Right cardiac atrium (tissue), 5 donors: ENCODE data around the gene RAI1. TPM values are rescaled to one million over a fixed set of nuclear protein-coding genes. Genes with fewer than 3 reads are reported as not detected.

Source experiments
- ATAC-seq, 2 donors: fragments of 200-7000 bp; cut with Tn5 transposase; one replicate each; pipeline versions ENCODE4 v1.8.0 to v1.9.1; 2020; ENCODE audit warnings: moderate library complexity in 2 of 2, mild to moderate bottlenecking in 1 of 2
- DNase-seq, 3 donors: peaks; one replicate each; pipeline ENCODE4 v3.0.0-alpha.2; 2020
- H3K27ac ChIP-seq: one replicate; pipeline ENCODE4 v1.5.1; 2013; ENCODE audit warnings: mild to moderate bottlenecking, low read length, control low read depth, moderate library complexity
- H3K27me3 ChIP-seq: one replicate; pipeline ENCODE4 v1.6.1; 2013; ENCODE audit not compliant: control insufficient read depth, insufficient read depth
- H3K4me1 ChIP-seq: one replicate; pipeline ENCODE4 v1.6.1; 2013; ENCODE audit warnings: low read length; ENCODE audit not compliant: control insufficient read depth, insufficient read depth
- H3K4me3 ChIP-seq: one replicate; pipeline ENCODE4 v1.5.1; 2013; ENCODE audit warnings: low read length, control low read depth
- H3K9me3 ChIP-seq: one replicate; pipeline ENCODE4 v1.6.1; 2013; ENCODE audit warnings: low read length; ENCODE audit not compliant: control insufficient read depth
- WGBS: extraction: QIAGEN DNeasy Blood & Tissue Kit; methylation state at CpG from one replicate; pipeline ENCODE4 v1.1.7; 2013; 5-methylcytosine and 5-hydroxymethylcytosine counted together
- intact Hi-C, 4 donors: fragments of 100-400 bp; cut with DNase I; formaldehyde crosslinking; loops; one replicate each; pipeline versions ENCODE4 v1.11.0 to v1.14.0; 2022 to 2023
- polyA plus RNA-seq: library from polyadenylated mRNA; stranded (reverse); fragments of 200-250 nt; gene quantifications from one replicate; pipeline ENCODE4 v1.2.3, GENCODE V29; 2013
- total RNA-seq, 4 donors: library from RNA; stranded (reverse); fragmentation: NEBNext Ultra II Directional; extraction: Animal tissue kit (Norgen Biotek cat#: 25700); gene quantifications; one replicate each; pipeline ENCODE4 v1.2.1, GENCODE V29; 2021
- donor health status: healthy with polysubstance abuse.
- donor health status: DM: no; HTN: yes; CAD: no.
- donor health status: DM: no; HTN: no; CAD: no.
- donor health status: DM: no; HTN: yes; CAD: no; lungs with severe emphysema.
- donor health status: DM: yes; HTN: yes; CAD: no.

The RAI1 gene
- total and polyA plus RNA-seq, 5 donors, result 18.2 to 26.8 (median 23.0) TPM

GRCh38 chr17:17831208-17832031 lies 150.2 kb downstream of the RAI1 start:
- peak; percentile 57 to 81 (median 73) for DNase-seq
- peaks cover 10% of the 10 kb centered on the region for H3K4me1 ChIP-seq
- 43% methylated on average over 12 of the region's 12 CpGs for WGBS
- no peak overlapping the region for H3K4me3 ChIP-seq
- H3K27ac ChIP-seq, result no peak overlapping the region
- intact Hi-C loops, result no loop called here
- no peaks in the 10 kb centered on the region for H3K9me3 ChIP-seq
- no peaks in the 10 kb centered on the region for H3K27me3 ChIP-seq
- ATAC-seq, result no peak

DNA sequence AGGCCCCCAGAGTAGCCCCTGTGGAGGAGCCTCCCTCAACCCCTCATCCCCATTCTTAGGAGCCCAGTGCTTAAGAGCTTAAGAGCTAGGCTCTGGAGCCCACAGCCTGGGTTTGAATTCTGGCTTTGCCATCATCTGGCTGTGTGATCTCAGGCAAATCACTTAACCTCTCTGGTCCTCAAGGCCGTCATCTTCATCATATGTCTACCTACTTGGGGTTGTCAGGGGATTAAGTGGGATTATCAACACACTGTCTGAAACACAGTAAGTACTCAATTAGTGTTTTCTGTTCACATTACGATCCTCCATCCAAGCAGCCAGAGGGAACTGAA lies 150.7 kb downstream of the RAI1 start:
- Histone ChIP-seq H3K9me3 (no peaks in the 10 kb centered on the region), H3K27ac (no peak overlapping the region), H3K4me3 (no peak overlapping the region), H3K4me1 (peaks cover 10% of the 10 kb centered on the region), H3K27me3 (no peaks in the 10 kb centered on the region)
- 88% methylated on average over 2 of the region's 2 CpGs for WGBS
- DNase-seq, result no peak
- intact Hi-C loops, result no loop called here
- no peak for ATAC-seq

DNA sequence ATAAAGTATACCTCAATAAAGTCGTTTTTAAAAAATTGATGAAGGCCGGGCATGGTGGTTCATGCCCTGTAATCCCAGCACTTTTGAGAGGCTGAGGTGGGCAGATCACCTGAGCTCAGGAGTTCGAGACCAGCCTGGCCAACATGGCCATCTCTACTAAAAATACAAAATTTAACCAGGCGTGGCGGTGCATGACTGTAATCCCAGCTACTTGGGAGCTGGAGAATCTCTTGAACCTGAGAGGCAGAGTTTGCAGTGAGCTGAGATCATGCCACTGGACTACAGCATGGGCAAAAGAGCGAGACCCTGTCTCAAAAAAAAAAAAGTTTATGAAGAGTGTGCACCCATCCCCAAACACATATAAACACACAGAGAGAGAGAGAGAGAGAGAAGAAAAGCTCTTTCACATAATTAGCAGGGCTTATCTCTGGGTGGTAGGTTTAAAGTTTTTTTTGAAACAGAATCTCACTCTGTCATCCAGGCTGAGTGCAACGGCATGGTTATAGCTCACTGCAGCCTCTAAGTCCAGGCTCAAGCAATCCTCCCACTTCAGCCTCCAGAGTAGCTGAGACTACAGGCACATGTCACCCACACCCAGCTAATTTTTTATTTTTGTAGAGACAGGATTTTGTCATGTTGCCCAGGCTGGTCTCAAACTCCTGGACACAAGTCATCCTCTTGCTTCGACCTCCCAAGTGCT lies 152.6 kb downstream of the RAI1 start:
- 76% methylated on average over 8 of the region's 8 CpGs for WGBS
- DNase-seq (no peak), ATAC-seq (no peak)
- Histone ChIP-seq H3K9me3 (no peaks in the 10 kb centered on the region), H3K27me3 (no peaks in the 10 kb centered on the region), H3K4me1 (peaks cover 18% of the 10 kb centered on the region), H3K4me3 (no peak overlapping the region), H3K27ac (no peak overlapping the region)
- intact Hi-C loops, result no loop called here

GRCh38 chr17:17834974-17835373 lies 153.7 kb downstream of the RAI1 start:
- no peak overlapping the region for H3K27ac ChIP-seq
- ATAC-seq (no peak), DNase-seq (no peak)
- no peaks in the 10 kb centered on the region for H3K27me3 ChIP-seq
- H3K4me3 ChIP-seq, result no peak overlapping the region
- peaks cover 18% of the 10 kb centered on the region for H3K4me1 ChIP-seq
- 77% methylated on average over 4 of the region's 4 CpGs for WGBS
- no peaks in the 10 kb centered on the region for H3K9me3 ChIP-seq
- intact Hi-C loops, result no loop called here

GRCh38 chr17:17835415-17836249 lies 154.4 kb downstream of the RAI1 start:
- peak overlapping the region; percentile 13 for H3K27ac ChIP-seq
- intact Hi-C loops, result no loop called here
- H3K9me3 ChIP-seq, result no peaks in the 10 kb centered on the region
- peak in 1 of 3 donors; percentile 68 for DNase-seq
- no peaks in the 10 kb centered on the region for H3K27me3 ChIP-seq
- H3K4me3 ChIP-seq, result peak overlapping the region; percentile 14
- H3K4me1 ChIP-seq, result peaks cover 18% of the 10 kb centered on the region
- no peak for ATAC-seq
- WGBS, result 22% methylated on average over 25 of the region's 25 CpGs

DNA sequence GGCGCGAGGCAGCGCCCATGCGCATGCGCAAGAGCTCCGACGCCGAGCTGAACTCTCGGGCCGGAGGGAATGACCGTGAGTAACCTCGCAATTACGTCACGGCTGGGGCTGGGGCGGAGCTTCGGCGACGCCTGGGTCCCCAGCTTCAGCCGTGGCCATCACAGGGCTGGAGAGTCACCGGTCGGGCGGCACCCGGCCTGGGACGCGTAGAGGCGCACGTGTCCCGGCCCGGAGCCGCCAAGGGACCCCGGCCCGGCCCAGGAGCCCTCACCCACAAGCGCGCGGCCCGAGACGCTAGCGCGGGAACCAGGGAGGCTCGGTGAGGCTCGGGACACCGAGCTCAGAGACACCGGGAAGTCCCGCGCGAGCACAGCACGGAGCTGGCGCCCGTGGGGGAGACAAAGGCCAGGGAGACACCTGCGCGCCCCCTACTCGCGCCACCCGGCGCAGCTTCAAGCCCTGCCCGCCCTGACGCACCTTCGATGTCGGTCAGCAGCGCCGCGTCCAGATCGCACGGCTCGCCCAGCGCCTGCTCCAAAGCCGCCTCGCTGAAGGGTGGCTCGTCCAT lies 155.1 kb downstream of the RAI1 start:
- WGBS, result under 1% methylated on average over 69 of the region's 69 CpGs
- peaks cover 19% of the 10 kb centered on the region for H3K4me1 ChIP-seq

DNA sequence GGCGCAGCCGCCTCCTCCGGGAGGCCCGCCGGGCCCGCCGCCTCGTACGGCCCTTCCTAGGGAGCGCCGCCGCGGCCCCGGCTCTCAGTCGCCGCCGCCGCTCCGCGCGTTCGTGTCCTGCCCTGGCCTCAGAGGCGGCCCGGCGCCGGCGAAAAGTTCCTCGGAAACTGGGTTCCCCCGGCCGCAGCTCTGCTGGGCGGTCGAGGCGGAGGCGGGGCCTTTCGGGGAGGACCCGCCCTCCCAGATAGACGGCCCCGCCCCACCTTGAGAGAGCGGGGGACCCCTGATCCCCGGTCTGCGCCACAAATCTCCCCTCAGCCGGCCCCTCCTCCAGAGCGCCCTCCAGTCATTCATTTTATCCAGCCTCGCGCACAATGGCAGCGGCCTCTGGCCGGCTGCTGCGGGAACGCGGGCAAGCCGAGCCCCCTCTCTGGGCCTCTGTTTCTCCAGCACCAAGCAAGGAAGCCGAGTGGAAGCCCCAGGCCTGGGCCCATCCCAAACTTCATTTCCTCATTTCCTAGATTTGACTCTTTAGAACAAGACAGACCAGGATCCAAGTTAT lies 155.6 kb downstream of the RAI1 start, which contains the start of gene SREBF1:
Gene SREBF1 (minus strand): TSS at position 169 of the 562 bp plus-strand sequence. CDS start 169 bp downstream, outside the sequence.
- Histone ChIP-seq H3K4me1 (peaks cover 16% of the 10 kb centered on the region), H3K4me3 (peak within 1 kb of the TSS; percentile 61), H3K9me3 (no peaks in the 10 kb centered on the region), H3K27ac (peak within 1 kb of the TSS; percentile 98), H3K27me3 (no peaks in the 10 kb centered on the region)
- ATAC-seq (peak; percentile 31 to 39), DNase-seq (peak; percentile 71 to 87 (median 86))
- WGBS, result 2% methylated on average over 52 of the region's 52 CpGs
- intact Hi-C loops, result no loop called here

More for the DNA sequence above, 155.1 kb downstream of the RAI1 start:
- intact Hi-C loops, result no loop called here
- Histone ChIP-seq H3K9me3 (no peaks in the 10 kb centered on the region), H3K27me3 (no peaks in the 10 kb centered on the region), H3K4me3 (peak overlapping the region; percentile 61), H3K27ac (peak overlapping the region; percentile 98)
- ATAC-seq (peak; percentile 85 to 89), DNase-seq (peak; percentile 97 to 100 (median 99))

DNA sequence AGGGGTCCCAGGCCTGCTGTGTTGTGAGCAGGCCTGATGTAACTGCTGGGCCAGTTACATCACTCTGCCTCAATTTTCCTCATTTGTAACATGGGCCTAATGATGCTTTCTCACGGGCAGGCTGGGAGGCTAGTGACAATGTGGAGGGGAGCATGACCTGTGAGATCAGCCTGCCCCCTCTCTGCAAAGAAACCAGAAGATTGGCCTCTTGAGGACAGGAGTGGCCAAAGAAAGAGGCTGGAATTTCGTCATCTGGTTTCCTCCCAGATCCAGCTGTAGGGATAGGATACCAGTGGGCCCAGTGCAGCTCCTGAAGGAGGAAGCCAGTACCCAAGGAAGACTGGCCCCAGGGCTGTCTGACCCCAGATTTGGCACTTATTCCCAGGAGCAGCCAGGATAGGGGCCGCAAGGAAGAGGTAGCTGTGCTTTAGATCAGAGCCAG lies 156.1 kb downstream of the RAI1 start:
- H3K4me3 ChIP-seq, result no peak overlapping the region
- intact Hi-C loops, result no loop called here
- ATAC-seq, result peak; percentile 15 to 36
- peaks cover 16% of the 10 kb centered on the region for H3K4me1 ChIP-seq
- H3K27me3 ChIP-seq, result no peaks in the 10 kb centered on the region
- peak overlapping the region; percentile 98 for H3K27ac ChIP-seq
- H3K9me3 ChIP-seq, result no peaks in the 10 kb centered on the region
- WGBS, result 27% methylated on average over 3 of the region's 3 CpGs
- DNase-seq, result peak; percentile 64 to 79 (median 65)

- Histone ChIP-seq H3K27me3 (no peaks in the 10 kb centered on the region), H3K4me3 (no peak overlapping the region), H3K27ac (peak overlapping the region; percentile 98), H3K9me3 (no peaks in the 10 kb centered on the region), H3K4me1 (peaks cover 16% of the 10 kb centered on the region)
- DNase-seq (peak; percentile 73 to 88 (median 79)), ATAC-seq (peak in 1 of 2 donors; percentile 10)
- WGBS, result 48% methylated on average over 11 of the region's 11 CpGs
- intact Hi-C loops, result no loop called here
Observed at GRCh38 chr17:17837966-17838962, 157.0 kb downstream of the RAI1 start.
